Chondrocyte (in vitro differentiated cells): ENCODE data around the gene GOLPH3. TPM values are rescaled to one million over a fixed set of nuclear protein-coding genes. Genes with fewer than 3 reads are reported as not detected.
"Not testable (repeated sequence)": the region's sequence is repeated elsewhere in the genome, so short reads cannot be mapped to it uniquely, and the experiment has no call there.

Experiments
- DNase-seq: peaks from one replicate; pipeline ENCODE4 v3.0.0; 2021; ENCODE audit warnings: mixed read lengths, low spot score
- H3K27ac Mint-ChIP-seq: one replicate; pipeline ENCODE4 v1.8.0; 2021; ENCODE audit warnings: mild to moderate bottlenecking, moderate library complexity, mixed read lengths; ENCODE audit not compliant: unreplicated experiment
- H3K27me3 Mint-ChIP-seq: 2 replicates; pipeline ENCODE4 v1.8.0; 2021; ENCODE audit warnings: low read depth, mixed read lengths
- H3K36me3 Mint-ChIP-seq: 2 replicates; pipeline ENCODE4 v1.8.0; 2021; ENCODE audit warnings: low read depth, mixed read lengths
- H3K4me1 Mint-ChIP-seq: 2 replicates; pipeline ENCODE4 v1.8.0; 2021; ENCODE audit warnings: low read depth, mild to moderate bottlenecking, mixed read lengths
- H3K4me3 Mint-ChIP-seq: one replicate; pipeline ENCODE4 v1.8.0; 2021; ENCODE audit warnings: mild to moderate bottlenecking, moderate library complexity, mixed read lengths; ENCODE audit not compliant: unreplicated experiment
- H3K9me3 Mint-ChIP-seq: 2 replicates; pipeline ENCODE4 v1.8.0; 2021; ENCODE audit warnings: low read depth, mixed read lengths
- total RNA-seq: library from RNA; stranded (reverse); gene quantifications from 3 replicates; pipeline ENCODE4 v1.2.1, GENCODE V29; 2021
- TF ChIP-seq, protein P1 (sequence below): fragments of 200-600 bp; sonication (generic); IDR thresholded peaks from 2 replicates; pipeline ENCODE4 v1.5.0; 2021; ENCODE audit warnings: antibody characterized with exemption, mild to moderate bottlenecking, moderate library complexity

Gene GOLPH3
- total RNA-seq, 1 donor from 2014 or later: 106 TPM

DNA sequence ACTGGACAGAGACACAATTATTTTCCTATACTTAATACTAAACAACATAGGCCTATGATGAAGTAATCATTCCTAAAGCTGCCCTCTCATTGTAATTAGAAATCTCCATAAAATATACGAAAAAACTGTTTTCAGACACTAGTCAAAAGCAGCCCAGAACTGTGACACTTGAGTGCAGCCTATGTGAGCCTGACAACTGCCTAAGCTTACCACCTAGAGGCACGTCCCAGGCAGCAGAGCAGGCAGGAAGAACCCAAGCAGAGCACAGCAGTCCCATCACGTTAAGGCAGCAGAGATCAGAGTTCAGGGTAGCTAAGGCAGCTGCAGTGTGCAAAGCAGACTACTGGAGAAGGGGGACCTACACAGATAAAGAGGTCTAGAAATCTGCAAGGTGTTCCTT is 46.4 kb downstream of the GOLPH3 start:
- Mint-ChIP-seq H3K4me1 (peaks cover 55% of the 10 kb centered on the region), H3K27me3 (no peaks in the 10 kb centered on the region), H3K36me3 (peaks cover 11% of the 10 kb centered on the region), H3K4me3 (no peak overlapping the region), H3K9me3 (no peaks in the 10 kb centered on the region), H3K27ac (peak overlapping the region; percentile 27)
- no peak for DNase-seq
- TF ChIP-seq, protein P1, sequence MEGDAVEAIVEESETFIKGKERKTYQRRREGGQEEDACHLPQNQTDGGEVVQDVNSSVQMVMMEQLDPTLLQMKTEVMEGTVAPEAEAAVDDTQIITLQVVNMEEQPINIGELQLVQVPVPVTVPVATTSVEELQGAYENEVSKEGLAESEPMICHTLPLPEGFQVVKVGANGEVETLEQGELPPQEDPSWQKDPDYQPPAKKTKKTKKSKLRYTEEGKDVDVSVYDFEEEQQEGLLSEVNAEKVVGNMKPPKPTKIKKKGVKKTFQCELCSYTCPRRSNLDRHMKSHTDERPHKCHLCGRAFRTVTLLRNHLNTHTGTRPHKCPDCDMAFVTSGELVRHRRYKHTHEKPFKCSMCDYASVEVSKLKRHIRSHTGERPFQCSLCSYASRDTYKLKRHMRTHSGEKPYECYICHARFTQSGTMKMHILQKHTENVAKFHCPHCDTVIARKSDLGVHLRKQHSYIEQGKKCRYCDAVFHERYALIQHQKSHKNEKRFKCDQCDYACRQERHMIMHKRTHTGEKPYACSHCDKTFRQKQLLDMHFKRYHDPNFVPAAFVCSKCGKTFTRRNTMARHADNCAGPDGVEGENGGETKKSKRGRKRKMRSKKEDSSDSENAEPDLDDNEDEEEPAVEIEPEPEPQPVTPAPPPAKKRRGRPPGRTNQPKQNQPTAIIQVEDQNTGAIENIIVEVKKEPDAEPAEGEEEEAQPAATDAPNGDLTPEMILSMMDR: no peak

DNA sequence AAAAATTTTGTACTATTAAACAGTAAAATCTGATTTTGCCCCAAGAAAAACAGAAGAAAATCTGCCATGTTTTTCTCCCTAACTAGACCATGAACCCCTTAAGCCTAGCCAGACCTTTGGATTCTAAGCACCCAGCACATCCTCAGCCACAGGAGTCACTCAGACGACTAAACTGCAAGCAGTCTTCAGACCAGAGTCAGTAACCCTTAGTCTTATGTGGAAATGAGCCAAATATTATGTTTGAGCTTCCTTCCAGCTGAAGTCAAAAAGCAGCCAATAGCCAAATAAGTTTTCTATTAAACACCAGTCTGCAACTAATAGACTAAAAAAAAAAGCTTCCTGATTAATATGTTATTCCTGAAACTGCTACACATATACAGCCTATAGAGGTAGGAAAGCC is 47.4 kb downstream of the GOLPH3 start:
- H3K4me1 Mint-ChIP-seq: peaks cover 51% of the 10 kb centered on the region
- TF ChIP-seq, protein P1: no peak
- H3K27ac Mint-ChIP-seq: no peak overlapping the region
- peaks cover 13% of the 10 kb centered on the region for H3K36me3 Mint-ChIP-seq
- no peaks in the 10 kb centered on the region for H3K9me3 Mint-ChIP-seq
- DNase-seq: no peak
- no peaks in the 10 kb centered on the region for H3K27me3 Mint-ChIP-seq
- H3K4me3 Mint-ChIP-seq: no peak overlapping the region

DNA sequence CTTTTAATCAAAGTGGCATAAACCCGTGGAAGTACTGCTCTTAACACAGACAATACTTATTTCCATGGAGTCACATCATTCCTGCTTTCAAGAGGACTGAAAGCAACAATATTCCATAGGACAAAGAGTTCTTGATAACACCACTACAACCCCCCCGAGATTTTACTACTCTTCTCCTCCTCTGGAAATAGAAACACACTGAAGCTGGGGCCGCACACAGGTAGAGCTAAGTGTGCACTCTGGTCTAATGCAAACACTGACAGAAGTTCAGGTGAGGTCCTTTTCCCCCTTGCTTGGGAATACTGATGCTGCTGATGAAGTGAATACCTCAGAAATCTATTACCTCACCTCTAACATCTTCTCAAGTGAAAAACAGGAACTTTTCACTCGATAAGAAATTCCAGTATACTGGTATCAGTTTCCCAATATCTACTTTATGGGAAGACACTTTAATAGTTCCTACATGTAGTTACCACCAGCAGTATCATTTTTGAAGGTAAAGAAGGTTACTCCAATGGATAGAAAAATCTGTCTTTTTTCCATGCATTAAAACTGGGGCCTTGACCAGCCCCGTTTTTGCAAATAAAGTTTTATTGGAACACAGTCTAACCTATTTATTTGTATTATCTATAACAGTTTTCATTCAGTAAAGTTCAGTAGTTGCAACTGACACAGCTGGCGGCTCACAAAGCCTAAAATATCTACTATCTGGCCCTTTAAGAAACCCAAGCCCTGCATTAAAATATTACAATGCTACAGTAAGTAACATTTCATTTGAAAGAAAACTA is 50.0 kb downstream of the GOLPH3 start:
- Mint-ChIP-seq H3K36me3 (peaks cover 25% of the 10 kb centered on the region), H3K27ac (peak overlapping the region; percentile 74), H3K27me3 (no peaks in the 10 kb centered on the region), H3K9me3 (no peaks in the 10 kb centered on the region), H3K4me1 (peaks cover 25% of the 10 kb centered on the region), H3K4me3 (no peak overlapping the region)
- no peak for DNase-seq
- TF ChIP-seq, protein P1: no peak

DNA sequence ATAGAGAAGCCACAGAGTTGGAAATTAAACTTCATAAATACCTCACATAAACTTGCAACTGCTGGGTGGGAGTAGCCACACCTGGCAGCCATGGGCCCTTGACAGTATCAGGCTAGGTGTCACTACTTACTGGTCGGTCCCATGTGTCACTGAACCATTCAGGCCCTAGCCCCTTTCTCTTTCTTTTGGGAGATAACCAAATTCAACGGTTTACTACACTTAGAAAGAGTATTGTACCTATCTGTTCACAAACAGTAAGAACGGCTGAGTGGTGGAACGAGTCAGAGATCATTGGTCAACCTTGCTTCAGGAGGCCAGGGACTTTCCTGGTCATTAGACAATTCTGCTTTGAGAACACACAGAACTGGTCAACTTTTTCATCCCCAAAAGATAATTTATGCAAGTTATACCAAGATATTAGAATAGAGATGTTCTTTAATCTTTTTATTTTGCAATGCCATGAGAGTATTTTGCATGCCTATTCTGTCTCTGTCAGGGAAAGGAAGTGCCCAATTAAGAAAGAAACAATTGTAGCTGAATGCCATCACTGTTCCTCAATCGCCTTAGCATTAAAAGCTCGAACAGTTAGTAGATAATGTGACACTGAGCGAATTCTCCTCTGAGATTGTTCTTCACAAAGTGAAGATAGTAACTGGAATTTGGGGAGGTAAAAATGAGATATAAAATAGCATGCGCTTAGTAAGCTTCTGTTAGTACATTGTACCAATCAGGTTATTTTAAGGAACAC is 50.9 kb downstream of the GOLPH3 start:
- no peaks in the 10 kb centered on the region for H3K9me3 Mint-ChIP-seq
- peaks cover 17% of the 10 kb centered on the region for H3K4me1 Mint-ChIP-seq
- H3K27ac Mint-ChIP-seq: no peak overlapping the region
- TF ChIP-seq, protein P1: no peak
- no peak for DNase-seq
- peaks cover 23% of the 10 kb centered on the region for H3K36me3 Mint-ChIP-seq
- no peak overlapping the region for H3K4me3 Mint-ChIP-seq
- H3K27me3 Mint-ChIP-seq: no peaks in the 10 kb centered on the region

DNA sequence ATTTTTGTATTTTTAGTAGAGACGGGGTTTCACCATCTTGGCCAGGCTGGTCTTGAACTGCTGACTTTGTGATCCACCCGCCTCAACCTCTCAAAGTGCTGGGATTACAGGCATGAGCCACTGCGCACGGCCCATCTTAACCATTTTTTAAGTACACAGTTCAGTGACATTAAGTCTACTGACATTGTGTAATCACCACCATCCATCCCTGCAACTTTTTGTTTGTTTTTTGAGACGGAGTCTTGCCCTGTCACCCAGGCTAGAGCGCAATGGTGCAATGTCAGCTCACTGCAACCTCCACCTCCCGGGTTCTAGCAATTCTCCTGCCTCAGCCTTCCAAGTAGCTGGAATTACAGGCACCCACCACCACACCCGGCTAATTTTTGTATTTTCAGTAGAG is 55.2 kb downstream of the GOLPH3 start:
- not testable (repeated sequence) for H3K4me3 Mint-ChIP-seq, H3K27ac Mint-ChIP-seq, H3K9me3 Mint-ChIP-seq, DNase-seq, H3K27me3 Mint-ChIP-seq
- peaks cover 23% of the 10 kb centered on the region for H3K36me3 Mint-ChIP-seq
- H3K4me1 Mint-ChIP-seq: peaks cover 26% of the 10 kb centered on the region
